Measurements from ENCODE around the gene ABCA6. TPM values are rescaled to one million over a fixed set of nuclear protein-coding genes. Genes with fewer than 3 reads are reported as not detected.

ABCA6 gene
- total and polyA plus RNA-seq, 4 experiments from 2014 or later, result 0.53 to 0.67 TPM; not detected in 2

GRCh38 chr17:69058165-69058564 lies 83.5 kb downstream of the ABCA6 start:
- Mint-ChIP-seq H3K36me3 (peaks cover 0 to 7% of the 10 kb centered on the region in 2 donors), H3K27me3 (peaks cover 1 to 3% of the 10 kb centered on the region in 2 donors), H3K4me3 (no peak overlapping the region), H3K27ac (no peak overlapping the region), H3K4me1 (no peaks in the 10 kb centered on the region), H3K9me3 (peaks cover 4 to 38% (median 20%) of the 10 kb centered on the region in 8 donors)
- no peaks in the 10 kb centered on the region for H3K4me1 ChIP-seq (ENCODE audit: insufficient read depth, low read length)
- H3K36me3 ChIP-seq (ENCODE audit: insufficient read depth, low read length), result no peaks in the 10 kb centered on the region
- H3K27me3 ChIP-seq (ENCODE audit: insufficient read depth, low read length), result no peaks in the 10 kb centered on the region
- no peaks in the 10 kb centered on the region for H3K9me3 ChIP-seq (ENCODE audit: control insufficient read depth in 1 of 2, low read length in 2 of 2)
- CTCF ChIA-PET (ENCODE audit: partially characterized antibody), result no interaction called here
- H3K27ac ChIP-seq (ENCODE audit: low read depth, low read length), result no peak overlapping the region
- POLR2A ChIA-PET (ENCODE audit: partially characterized antibody), result interaction anchor here (0.6 kb wide), 1 partner anchor 186 kb away, joined by 3 read pairs; no protein-coding TSS in a partner anchor
- no peak overlapping the region for H3K4me3 ChIP-seq (ENCODE audit: low read length in 2 of 2)
- intact Hi-C loops (cut with micrococcal nuclease), result no loop called here
- no peak for DNase-seq

GRCh38 chr17:69057280-69057679 lies 84.4 kb downstream of the ABCA6 start:
- H3K36me3 ChIP-seq (ENCODE audit: insufficient read depth, low read length), result no peaks in the 10 kb centered on the region

GRCh38 chr17:69056179-69056823 lies 85.4 kb downstream of the ABCA6 start:
- H3K36me3 Mint-ChIP-seq, result peaks cover 0 to 7% of the 10 kb centered on the region in 2 donors
- intact Hi-C loops (cut with micrococcal nuclease), result no loop called here
- ChIA-PET POLR2A (ENCODE audit: partially characterized antibody) (no interaction called here), CTCF (ENCODE audit: partially characterized antibody) (no interaction called here)
- Histone ChIP-seq H3K36me3 (ENCODE audit: insufficient read depth, low read length) (no peaks in the 10 kb centered on the region), H3K9me3 (ENCODE audit: control insufficient read depth in 1 of 2, low read length in 2 of 2) (no peaks in the 10 kb centered on the region), H3K4me3 (ENCODE audit: low read length in 2 of 2) (no peak overlapping the region), H3K4me1 (ENCODE audit: insufficient read depth, low read length) (no peaks in the 10 kb centered on the region), H3K27me3 (ENCODE audit: insufficient read depth, low read length) (no peaks in the 10 kb centered on the region), H3K27ac (ENCODE audit: low read depth, low read length) (no peak overlapping the region)
- no peaks in the 10 kb centered on the region for H3K4me1 Mint-ChIP-seq
- no peak overlapping the region for H3K4me3 Mint-ChIP-seq
- no peak overlapping the region for H3K27ac Mint-ChIP-seq
- H3K9me3 Mint-ChIP-seq, result peaks cover 6 to 38% (median 20%) of the 10 kb centered on the region in 8 donors
- no peak for DNase-seq
- peaks cover 0 to 5% of the 10 kb centered on the region in 2 donors for H3K27me3 Mint-ChIP-seq

More at GRCh38 chr17:69057280-69057679, 84.4 kb downstream of the ABCA6 start:
- H3K36me3 Mint-ChIP-seq, result peaks cover 0 to 7% of the 10 kb centered on the region in 2 donors
- no peak overlapping the region for H3K27ac ChIP-seq (ENCODE audit: low read depth, low read length)
- H3K9me3 ChIP-seq (ENCODE audit: control insufficient read depth in 1 of 2, low read length in 2 of 2), result no peaks in the 10 kb centered on the region
- CTCF ChIA-PET (ENCODE audit: partially characterized antibody), result no interaction called here
- DNase-seq, result no peak
- no peak overlapping the region for H3K27ac Mint-ChIP-seq
- no peaks in the 10 kb centered on the region for H3K4me1 ChIP-seq (ENCODE audit: insufficient read depth, low read length)
- H3K27me3 Mint-ChIP-seq, result peaks cover 1 to 3% of the 10 kb centered on the region in 2 donors
- peaks cover 4 to 38% (median 20%) of the 10 kb centered on the region in 8 donors for H3K9me3 Mint-ChIP-seq
- POLR2A ChIA-PET (ENCODE audit: partially characterized antibody), result interaction anchor here (0.6 kb wide), 1 partner anchor 185 kb away, joined by 3 read pairs; no protein-coding TSS in a partner anchor
- intact Hi-C loops (cut with micrococcal nuclease), result no loop called here
- H3K4me3 Mint-ChIP-seq, result no peak overlapping the region
- H3K27me3 ChIP-seq (ENCODE audit: insufficient read depth, low read length), result no peaks in the 10 kb centered on the region
- H3K4me3 ChIP-seq (ENCODE audit: low read length in 2 of 2), result no peak overlapping the region
- H3K4me1 Mint-ChIP-seq, result no peaks in the 10 kb centered on the region

DNA sequence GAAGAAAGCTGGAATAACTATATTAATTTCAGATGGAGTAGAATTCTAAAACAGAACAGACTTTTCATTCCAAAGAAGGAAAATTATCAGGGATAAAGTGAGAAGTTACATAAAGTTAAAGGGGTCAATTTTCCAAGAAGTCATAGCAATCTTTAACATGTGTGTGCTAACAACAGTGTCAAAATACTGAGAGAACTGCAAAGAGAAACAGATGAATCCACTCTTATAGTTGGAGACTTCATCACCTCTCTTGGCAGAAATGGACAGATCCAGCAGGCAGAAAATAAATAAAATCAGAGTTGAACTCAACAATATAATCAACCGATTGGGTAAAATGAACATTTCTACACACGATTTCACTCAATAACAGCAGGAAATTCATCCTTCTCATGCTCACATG lies 86.4 kb downstream of the ABCA6 start:
- Mint-ChIP-seq H3K27me3 (peaks cover 0 to 7% of the 10 kb centered on the region in 2 donors), H3K9me3 (peaks cover 6 to 38% (median 20%) of the 10 kb centered on the region in 8 donors), H3K4me1 (no peaks in the 10 kb centered on the region), H3K4me3 (no peak overlapping the region), H3K27ac (no peak overlapping the region), H3K36me3 (peaks cover 0 to 7% of the 10 kb centered on the region in 2 donors)
- no peaks in the 10 kb centered on the region for H3K4me1 ChIP-seq (ENCODE audit: insufficient read depth, low read length)
- ChIA-PET CTCF (ENCODE audit: partially characterized antibody) (no interaction called here), POLR2A (ENCODE audit: partially characterized antibody) (no interaction called here)
- H3K27me3 ChIP-seq (ENCODE audit: insufficient read depth, low read length), result no peaks in the 10 kb centered on the region
- DNase-seq, result no peak
- H3K9me3 ChIP-seq (ENCODE audit: control insufficient read depth in 1 of 2, low read length in 2 of 2), result no peaks in the 10 kb centered on the region
- H3K27ac ChIP-seq (ENCODE audit: low read depth, low read length), result no peak overlapping the region
- intact Hi-C loops (cut with micrococcal nuclease), result no loop called here
- H3K4me3 ChIP-seq (ENCODE audit: low read length in 2 of 2), result no peak overlapping the region
- no peaks in the 10 kb centered on the region for H3K36me3 ChIP-seq (ENCODE audit: insufficient read depth, low read length)

- Mint-ChIP-seq H3K27ac (no peak overlapping the region), H3K27me3 (peaks cover 0 to 4% of the 10 kb centered on the region in 2 donors), H3K9me3 (peaks cover 2 to 28% (median 15%) of the 10 kb centered on the region in 8 donors), H3K36me3 (peaks cover 0 to 7% of the 10 kb centered on the region in 2 donors), H3K4me1 (peaks cover 2 to 18% (median 6%) of the 10 kb centered on the region in 4 donors), H3K4me3 (no peak overlapping the region)
- H3K9me3 ChIP-seq (ENCODE audit: control insufficient read depth in 1 of 2, low read length in 2 of 2), result no peaks in the 10 kb centered on the region
- H3K36me3 ChIP-seq (ENCODE audit: insufficient read depth, low read length), result no peaks in the 10 kb centered on the region
- no peak overlapping the region for H3K27ac ChIP-seq (ENCODE audit: low read depth, low read length)
- CTCF ChIA-PET (ENCODE audit: partially characterized antibody), result no interaction called here
- intact Hi-C loops (cut with micrococcal nuclease), result no loop called here
- H3K27me3 ChIP-seq (ENCODE audit: insufficient read depth, low read length), result no peaks in the 10 kb centered on the region
- H3K4me1 ChIP-seq (ENCODE audit: insufficient read depth, low read length), result peaks cover 9% of the 10 kb centered on the region
- POLR2A ChIA-PET (ENCODE audit: partially characterized antibody), result no interaction called here
- no peak overlapping the region for H3K4me3 ChIP-seq (ENCODE audit: low read length in 2 of 2)
- no peak for DNase-seq
Measured at GRCh38 chr17:69050999-69051775, 90.5 kb downstream of the ABCA6 start.

DNA sequence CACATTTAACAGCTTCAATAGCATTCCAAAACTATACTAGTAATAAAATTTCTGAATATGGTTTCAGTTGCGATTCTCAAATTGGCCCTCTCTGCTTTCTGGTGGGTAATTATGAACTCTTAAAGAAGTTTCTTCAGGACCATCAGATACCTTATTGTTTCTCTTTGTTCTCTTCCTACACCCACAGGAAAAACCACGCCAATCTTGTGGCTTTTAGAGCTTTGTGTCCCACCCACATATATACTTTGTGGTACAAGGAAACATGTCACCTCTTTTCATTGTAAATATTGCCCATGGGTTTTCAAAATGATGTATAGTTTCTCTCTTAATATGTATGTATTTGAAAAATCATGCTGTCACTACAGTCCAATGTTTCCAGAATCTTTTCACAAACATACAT lies 93.1 kb downstream of the ABCA6 start:
- ChIA-PET CTCF (ENCODE audit: partially characterized antibody) (no interaction called here), POLR2A (ENCODE audit: partially characterized antibody) (no interaction called here)
- H3K27ac Mint-ChIP-seq, result no peak overlapping the region
- peaks cover 2 to 18% (median 6%) of the 10 kb centered on the region in 4 donors for H3K4me1 Mint-ChIP-seq
- Histone ChIP-seq H3K9me3 (ENCODE audit: control insufficient read depth in 1 of 2, low read length in 2 of 2) (no peaks in the 10 kb centered on the region), H3K36me3 (ENCODE audit: insufficient read depth, low read length) (no peaks in the 10 kb centered on the region), H3K4me3 (ENCODE audit: low read length in 2 of 2) (no peak overlapping the region), H3K27ac (ENCODE audit: low read depth, low read length) (no peak overlapping the region), H3K27me3 (ENCODE audit: insufficient read depth, low read length) (no peaks in the 10 kb centered on the region), H3K4me1 (ENCODE audit: insufficient read depth, low read length) (peaks cover 9% of the 10 kb centered on the region)
- intact Hi-C loops (cut with micrococcal nuclease), result no loop called here
- H3K9me3 Mint-ChIP-seq, result peaks cover under 1 to 6% (median 3%) of the 10 kb centered on the region in 8 donors
- peak overlapping the region in 2 of 8 donors; percentile 32 to 52 for H3K4me3 Mint-ChIP-seq
- no peak for DNase-seq
- peaks cover 0 to 4% of the 10 kb centered on the region in 2 donors for H3K27me3 Mint-ChIP-seq
- peaks cover 0 to 3% of the 10 kb centered on the region in 2 donors for H3K36me3 Mint-ChIP-seq

Measured in CD4-positive, alpha-beta memory T cell (primary cell).